ENCODE results near the gene CLRN3. TPM values are rescaled to one million over a fixed set of nuclear protein-coding genes. Genes with fewer than 3 reads are reported as not detected.

CLRN3 gene
- polyA plus RNA-seq, 3 donors from 2014 or later, result not detected

- Mint-ChIP-seq H3K4me1 (no peaks in the 10 kb centered on the region), H3K4me3 (no peak overlapping the region)
These were observed 7.1 kb upstream of the CLRN3 start for GRCh38 chr10:127899766-127900387.

GRCh38 chr10:127897177-127897576, 4.4 kb upstream of the CLRN3 start:
- no peak for DNase-seq
- Mint-ChIP-seq H3K4me3 (no peak overlapping the region), H3K4me1 (no peaks in the 10 kb centered on the region), H3K9me3 (no peaks in the 10 kb centered on the region), H3K27ac (no peak overlapping the region), H3K36me3 (no peaks in the 10 kb centered on the region), H3K27me3 (ENCODE audit: low read depth in 3 of 3) (peaks cover 5 to 13% (median 5%) of the 10 kb centered on the region in 3 donors)

More at GRCh38 chr10:127899766-127900387, 7.1 kb upstream of the CLRN3 start:
- DNase-seq, result no peak
- no peaks in the 10 kb centered on the region for H3K36me3 Mint-ChIP-seq
- peaks cover 5 to 11% (median 10%) of the 10 kb centered on the region in 3 donors for H3K27me3 Mint-ChIP-seq (ENCODE audit: low read depth in 3 of 3)
- no peak overlapping the region for H3K27ac Mint-ChIP-seq
- no peaks in the 10 kb centered on the region for H3K9me3 Mint-ChIP-seq

GRCh38 chr10:127896590-127896989, 3.8 kb upstream of the CLRN3 start:
- Mint-ChIP-seq H3K27me3 (ENCODE audit: low read depth in 3 of 3) (peaks cover 5 to 13% (median 5%) of the 10 kb centered on the region in 3 donors), H3K27ac (no peak overlapping the region), H3K4me1 (no peaks in the 10 kb centered on the region), H3K36me3 (no peaks in the 10 kb centered on the region), H3K4me3 (no peak overlapping the region), H3K9me3 (no peaks in the 10 kb centered on the region)
- no peak for DNase-seq

- Mint-ChIP-seq H3K27ac (no peak overlapping the region), H3K9me3 (no peaks in the 10 kb centered on the region), H3K36me3 (no peaks in the 10 kb centered on the region), H3K4me3 (no peak overlapping the region), H3K27me3 (ENCODE audit: low read depth in 3 of 3) (peaks cover 3 to 13% (median 5%) of the 10 kb centered on the region in 3 donors), H3K4me1 (no peaks in the 10 kb centered on the region)
- DNase-seq, result no peak
These were observed 1.4 kb upstream of the CLRN3 start for GRCh38 chr10:127894146-127894545.

GRCh38 chr10:127890832-127891334, 1.9 kb downstream of the CLRN3 start:
- Mint-ChIP-seq H3K27ac (no peak overlapping the region), H3K4me1 (no peaks in the 10 kb centered on the region), H3K27me3 (ENCODE audit: low read depth in 3 of 3) (peaks cover 3 to 13% (median 4%) of the 10 kb centered on the region in 3 donors), H3K36me3 (no peaks in the 10 kb centered on the region), H3K9me3 (no peaks in the 10 kb centered on the region), H3K4me3 (no peak overlapping the region)
- no peak for DNase-seq

- Mint-ChIP-seq H3K36me3 (no peaks in the 10 kb centered on the region), H3K4me3 (no peak overlapping the region), H3K4me1 (no peaks in the 10 kb centered on the region), H3K27me3 (ENCODE audit: low read depth in 3 of 3) (peaks cover 2 to 9% (median 3%) of the 10 kb centered on the region in 3 donors), H3K27ac (no peak overlapping the region), H3K9me3 (no peaks in the 10 kb centered on the region)
- no peak for DNase-seq
These were observed 2.5 kb downstream of the CLRN3 start for GRCh38 chr10:127890216-127890615.

GRCh38 chr10:127889605-127890195, 3.0 kb downstream of the CLRN3 start:
- H3K36me3 Mint-ChIP-seq, result no peaks in the 10 kb centered on the region
- H3K27me3 Mint-ChIP-seq (ENCODE audit: low read depth in 3 of 3), result peaks cover 2 to 4% (median 4%) of the 10 kb centered on the region in 3 donors

GRCh38 chr10:127888521-127889312, 4.0 kb downstream of the CLRN3 start:
- no peak overlapping the region for H3K27ac Mint-ChIP-seq
- DNase-seq, result no peak
- no peaks in the 10 kb centered on the region for H3K9me3 Mint-ChIP-seq
- peaks cover 2 to 6% (median 2%) of the 10 kb centered on the region in 3 donors for H3K27me3 Mint-ChIP-seq (ENCODE audit: low read depth in 3 of 3)
- no peaks in the 10 kb centered on the region for H3K4me1 Mint-ChIP-seq
- no peaks in the 10 kb centered on the region for H3K36me3 Mint-ChIP-seq
- H3K4me3 Mint-ChIP-seq, result no peak overlapping the region

More at GRCh38 chr10:127889605-127890195, 3.0 kb downstream of the CLRN3 start:
- H3K9me3 Mint-ChIP-seq, result no peaks in the 10 kb centered on the region
- H3K4me1 Mint-ChIP-seq, result no peaks in the 10 kb centered on the region
- no peak overlapping the region for H3K27ac Mint-ChIP-seq
- H3K4me3 Mint-ChIP-seq, result no peak overlapping the region
- no peak for DNase-seq

GRCh38 chr10:127887541-127888415, 5.0 kb downstream of the CLRN3 start:
- peaks cover 2 to 6% (median 2%) of the 10 kb centered on the region in 3 donors for H3K27me3 Mint-ChIP-seq (ENCODE audit: low read depth in 3 of 3)
- no peak for DNase-seq
- H3K36me3 Mint-ChIP-seq, result no peaks in the 10 kb centered on the region
- H3K9me3 Mint-ChIP-seq, result no peaks in the 10 kb centered on the region
- no peak overlapping the region for H3K4me3 Mint-ChIP-seq
- no peaks in the 10 kb centered on the region for H3K4me1 Mint-ChIP-seq
- H3K27ac Mint-ChIP-seq, result no peak overlapping the region

GRCh38 chr10:127886371-127887051, 6.2 kb downstream of the CLRN3 start:
- no peaks in the 10 kb centered on the region for H3K36me3 Mint-ChIP-seq
- H3K27ac Mint-ChIP-seq, result peak overlapping the region in 2 of 6 donors; percentile 4 to 32
- H3K9me3 Mint-ChIP-seq, result no peaks in the 10 kb centered on the region
- peaks cover 2 to 6% (median 2%) of the 10 kb centered on the region in 3 donors for H3K27me3 Mint-ChIP-seq (ENCODE audit: low read depth in 3 of 3)
- DNase-seq, result no peak
- no peaks in the 10 kb centered on the region for H3K4me1 Mint-ChIP-seq
- H3K4me3 Mint-ChIP-seq, result no peak overlapping the region

GRCh38 chr10:127884501-127884900, 8.2 kb downstream of the CLRN3 start:
- Mint-ChIP-seq H3K4me1 (no peaks in the 10 kb centered on the region), H3K9me3 (no peaks in the 10 kb centered on the region), H3K4me3 (no peak overlapping the region), H3K27me3 (ENCODE audit: low read depth in 3 of 3) (peaks cover 2 to 6% (median 2%) of the 10 kb centered on the region in 3 donors), H3K36me3 (no peaks in the 10 kb centered on the region), H3K27ac (no peak overlapping the region)
- DNase-seq, result no peak

- DNase-seq, result no peak
- Mint-ChIP-seq H3K4me1 (no peaks in the 10 kb centered on the region), H3K9me3 (no peaks in the 10 kb centered on the region), H3K4me3 (no peak overlapping the region), H3K27me3 (ENCODE audit: low read depth in 3 of 3) (peaks cover 2 to 6% (median 2%) of the 10 kb centered on the region in 3 donors), H3K36me3 (no peaks in the 10 kb centered on the region), H3K27ac (no peak overlapping the region)
These were observed 9.2 kb downstream of the CLRN3 start for GRCh38 chr10:127883516-127883915.

Measured in immature natural killer cell (primary cell).